ENCODE measurements around the gene AIFM1.

AIFM1 gene

GRCh38 chrX:130165703-130166502 is at the start of gene AIFM1:
AIFM1 (minus strand) TSS chrX:130165841; CDS start chrX:130165656, 185 bp downstream.
- DNase-seq: peak; percentile 17 to 92 (median 82)

- no peak for DNase-seq
Measured at GRCh38 chrX:130213376-130213775, 47.7 kb upstream of the AIFM1 start.

- DNase-seq: no peak
Measured at GRCh38 chrX:130212371-130212770, 46.7 kb upstream of the AIFM1 start.

- no peak for DNase-seq
Measured at GRCh38 chrX:130211415-130212186, 46.0 kb upstream of the AIFM1 start.

- no peak for DNase-seq
Measured at GRCh38 chrX:130204647-130205046, 39.0 kb upstream of the AIFM1 start.

GRCh38 chrX:130197464-130197863 is 31.8 kb upstream of the AIFM1 start:
- no peak for DNase-seq

GRCh38 chrX:130196466-130196865 is 30.8 kb upstream of the AIFM1 start:
- DNase-seq: no peak

- DNase-seq: no peak
Measured at GRCh38 chrX:130190801-130191200, 25.2 kb upstream of the AIFM1 start.

GRCh38 chrX:130186651-130187050 is 21.0 kb upstream of the AIFM1 start:
- no peak for DNase-seq

GRCh38 chrX:130184857-130185256 is 19.2 kb upstream of the AIFM1 start:
- DNase-seq: no peak

GRCh38 chrX:130184168-130184567 is 18.5 kb upstream of the AIFM1 start:
- no peak for DNase-seq

GRCh38 chrX:130179579-130180215 is 14.1 kb upstream of the AIFM1 start:
- no peak for DNase-seq

- peak in 4 of 56 donors; percentile 0 to 9 (median 3) for DNase-seq
Measured at GRCh38 chrX:130179170-130179569, 13.5 kb upstream of the AIFM1 start.

GRCh38 chrX:130176942-130177341 is 11.3 kb upstream of the AIFM1 start:
- DNase-seq: no peak

- no peak for DNase-seq
Measured at GRCh38 chrX:130176354-130176776, 10.7 kb upstream of the AIFM1 start.

GRCh38 chrX:130174937-130175336 is 9.3 kb upstream of the AIFM1 start:
- DNase-seq: no peak

GRCh38 chrX:130174045-130174704 is 8.5 kb upstream of the AIFM1 start:
- peak in 6 of 56 donors; percentile 0 to 32 (median 11) for DNase-seq

GRCh38 chrX:130173190-130173895 is 7.7 kb upstream of the AIFM1 start:
- DNase-seq: peak in 30 of 56 donors; percentile 1 to 54 (median 12)

GRCh38 chrX:130172127-130172845 is 6.6 kb upstream of the AIFM1 start:
- peak in 9 of 56 donors; percentile 2 to 38 (median 12) for DNase-seq

All from nucleus accumbens (tissue), 56 donors.